Glomerular visceral epithelial cell (primary cell): Measurements from ENCODE around the gene KDM5B.
A peak's percentile ranks its signal among the peaks of the same experiment; 100 is the strongest.
"Not testable (repeated sequence)": the region's sequence is repeated elsewhere in the genome, so short reads cannot be mapped to it uniquely, and the experiment has no call there.

Experiments
- DNase-seq: peaks from one replicate; pipeline ENCODE4 v3.0.0-alpha.2; 2016; ENCODE audit errors: extremely low spot score

The KDM5B gene

DNA sequence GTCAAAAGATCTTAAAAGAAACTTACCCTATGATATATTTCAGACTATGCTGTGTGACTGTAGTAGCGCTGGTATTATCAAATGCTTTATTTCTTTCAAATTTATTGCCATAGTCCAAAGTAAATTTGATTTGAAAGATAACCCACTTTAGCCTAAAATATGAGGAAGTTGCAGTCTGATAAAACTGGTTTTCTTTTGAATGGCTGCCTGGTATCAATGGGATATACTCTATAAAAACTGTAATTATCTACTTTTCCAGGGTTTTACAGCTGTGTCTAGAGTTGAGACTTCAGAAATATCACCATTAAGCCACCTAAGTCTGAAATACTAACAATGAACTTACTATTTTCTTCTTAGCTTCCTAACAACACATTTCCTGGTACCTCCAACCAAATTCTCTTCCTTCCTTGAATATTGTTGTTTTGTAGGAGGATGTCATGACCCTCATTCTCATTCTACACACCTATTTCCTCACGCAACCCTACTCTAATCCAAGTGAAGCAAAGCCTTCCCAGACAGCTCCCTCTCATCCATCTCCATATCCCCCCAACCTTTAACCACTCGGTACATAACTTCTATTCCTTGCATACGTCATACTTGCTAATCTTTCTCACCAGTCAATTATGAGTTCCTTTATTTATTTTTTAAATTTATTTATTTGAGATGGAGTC, 17.0 kb downstream of the KDM5B start:
- DNase-seq: no peak

GRCh38 chr1:202788800-202789199, 19.4 kb downstream of the KDM5B start:
- no peak for DNase-seq

DNA sequence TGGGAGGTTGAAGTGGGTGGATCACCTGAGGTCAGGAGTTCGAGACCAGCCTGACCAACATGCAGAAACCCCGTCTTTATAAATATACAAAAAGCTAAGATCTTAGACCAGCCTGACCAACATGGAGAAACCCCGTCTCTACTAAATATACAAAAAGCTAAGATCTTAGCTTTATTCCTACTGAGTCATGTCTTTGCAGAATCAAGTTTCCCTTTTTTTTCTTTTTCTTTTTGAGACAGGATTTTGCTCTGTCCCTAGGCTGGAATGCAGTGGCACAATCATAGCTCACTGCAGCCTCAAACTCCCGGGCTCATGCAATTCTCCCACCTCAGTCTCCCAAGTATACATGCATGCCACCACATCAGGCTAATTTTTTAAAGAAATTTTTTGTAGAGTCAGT, 21.4 kb downstream of the KDM5B start:
- DNase-seq: no peak

- DNase-seq: no peak
These were observed 27.0 kb downstream of the KDM5B start for GRCh38 chr1:202781180-202781579.

DNA sequence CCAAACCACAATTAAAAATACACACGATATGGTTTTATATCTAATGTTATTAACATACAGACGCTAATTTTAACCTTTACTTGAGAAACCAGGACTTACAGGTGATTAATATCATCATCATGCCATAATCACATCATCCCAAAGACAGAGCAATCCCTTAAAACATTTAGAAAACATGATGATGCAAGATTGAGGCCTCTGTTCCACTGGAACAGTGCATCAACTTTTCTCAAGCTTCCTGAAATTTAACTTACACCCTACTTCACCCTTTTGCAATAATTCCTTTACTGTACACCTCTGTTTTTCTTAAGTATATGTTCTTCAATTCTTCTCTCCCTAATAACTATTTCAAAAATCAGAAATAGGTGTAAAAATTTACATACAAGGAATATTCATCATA, 38.1 kb downstream of the KDM5B start:
- DNase-seq: no peak

DNA sequence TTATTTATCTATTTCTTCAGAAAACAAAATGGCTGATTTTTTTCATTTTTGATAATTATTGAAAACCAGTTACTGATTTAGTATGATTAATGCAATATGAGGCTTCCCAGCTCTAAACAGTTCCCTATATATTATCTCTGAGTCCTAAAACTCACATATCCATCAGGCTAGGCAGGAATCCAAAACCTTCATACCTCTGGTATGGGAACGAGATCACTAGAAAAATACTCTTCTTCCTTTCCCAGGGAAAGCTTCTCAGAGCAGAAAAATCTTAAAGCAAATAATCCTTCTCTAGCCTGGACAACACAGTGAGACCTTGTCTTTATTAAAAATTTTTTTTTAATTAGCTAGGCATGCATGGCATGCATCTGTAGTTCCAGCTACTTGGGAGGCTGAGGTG, 42.5 kb downstream of the KDM5B start:
- DNase-seq: no peak

DNA sequence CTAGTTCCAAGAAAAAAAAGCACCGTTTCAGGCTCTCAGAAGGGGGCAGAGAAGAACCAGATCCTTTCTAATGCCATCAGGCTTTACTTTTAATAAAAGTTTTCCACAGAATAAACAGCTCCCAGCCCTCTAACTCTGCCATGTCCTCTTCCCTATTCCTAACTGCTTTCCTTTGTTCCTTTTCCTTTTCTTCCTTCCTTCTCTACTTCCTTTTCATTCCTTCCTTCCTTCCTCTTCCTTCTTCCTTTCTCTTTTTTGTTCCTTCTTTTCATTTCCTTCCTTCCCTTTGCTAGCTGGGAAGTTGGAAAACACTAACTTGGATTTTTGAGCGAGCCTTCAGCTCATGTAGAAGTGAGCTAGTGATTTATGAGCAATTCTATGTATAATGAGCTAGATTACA, 46.2 kb downstream of the KDM5B start:
- DNase-seq: no peak

DNA sequence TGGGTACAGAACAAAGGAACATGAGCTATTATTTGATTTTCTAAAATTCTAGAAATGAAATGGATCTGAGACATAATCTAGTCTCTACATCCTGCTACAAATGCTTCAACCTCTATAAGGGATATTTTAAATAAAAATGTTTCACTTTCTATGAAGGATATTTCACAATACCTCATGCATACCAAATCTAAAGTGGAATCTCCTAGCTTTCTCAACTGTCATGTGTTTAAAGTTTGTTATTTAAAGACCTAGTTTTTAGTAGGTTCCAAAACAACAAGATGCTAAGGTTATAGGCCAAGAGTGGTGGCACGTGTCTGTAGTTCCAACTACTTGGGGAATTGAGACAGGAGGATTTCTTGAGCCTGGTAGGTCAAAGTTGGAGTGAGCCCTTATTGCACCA, 47.6 kb downstream of the KDM5B start:
- DNase-seq: no peak

DNA sequence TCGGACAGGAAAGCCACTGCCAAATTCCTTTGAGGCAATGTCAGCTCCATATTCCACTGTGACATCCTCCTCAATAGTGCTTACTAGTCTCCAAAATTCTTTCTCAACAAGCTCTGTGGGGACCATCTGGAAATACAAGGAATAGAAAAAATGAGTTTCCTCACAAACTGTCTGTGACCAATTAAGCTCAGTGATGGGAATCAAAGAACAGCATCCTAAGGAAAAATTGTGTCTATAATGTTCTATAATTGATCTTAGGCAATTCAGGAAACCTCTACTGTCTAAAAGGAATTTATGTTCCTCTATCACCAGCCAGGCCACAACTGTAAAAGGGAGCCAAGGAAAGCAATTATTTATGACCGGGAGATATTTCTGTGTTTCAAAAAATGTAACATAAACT, 51.8 kb downstream of the KDM5B start:
- no peak for DNase-seq

GRCh38 chr1:202754293-202754692, 53.9 kb downstream of the KDM5B start:
- no peak for DNase-seq

GRCh38 chr1:202752774-202753173, 55.4 kb downstream of the KDM5B start:
- DNase-seq: no peak

DNA sequence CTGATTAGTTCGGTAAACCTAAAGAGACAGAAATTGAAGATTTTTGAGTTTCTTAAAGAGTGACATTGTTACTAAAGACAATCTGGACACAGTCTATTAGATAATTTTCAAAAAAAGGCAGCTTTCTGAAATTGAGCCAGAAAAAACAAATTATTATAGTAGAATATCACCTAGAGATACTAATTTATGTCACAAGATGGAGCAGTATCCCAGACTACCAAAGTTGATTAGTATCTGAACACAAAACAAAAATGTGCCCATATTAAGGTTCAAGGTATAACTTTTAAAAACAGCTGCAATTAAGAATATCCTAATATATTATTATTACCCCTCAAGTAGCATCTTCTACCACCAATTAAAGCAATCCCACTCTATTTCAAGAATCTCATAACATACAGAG, 57.5 kb downstream of the KDM5B start:
- no peak for DNase-seq

GRCh38 chr1:202750024-202750423, 58.2 kb downstream of the KDM5B start:
- DNase-seq: no peak

- DNase-seq: no peak
These were observed 62.8 kb downstream of the KDM5B start for GRCh38 chr1:202745323-202745888.

DNA sequence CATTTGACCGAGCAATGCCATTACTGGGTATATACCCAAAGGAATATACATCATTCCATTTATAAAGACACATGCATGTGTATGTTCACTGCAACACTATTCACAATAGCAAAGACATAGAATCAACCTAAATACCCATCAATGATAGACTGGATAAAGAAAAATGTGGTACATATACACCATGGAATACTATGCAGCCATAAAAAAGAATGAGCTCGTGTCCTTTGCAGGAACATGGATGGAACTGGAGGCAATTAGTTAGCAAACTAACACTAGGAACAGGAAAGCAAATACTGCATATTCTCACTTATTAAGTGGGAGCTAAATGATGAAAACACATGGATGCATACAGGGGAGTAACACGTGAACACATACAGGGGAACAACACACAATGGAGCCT, 63.5 kb downstream of the KDM5B start:
- not testable (repeated sequence) for DNase-seq

DNA sequence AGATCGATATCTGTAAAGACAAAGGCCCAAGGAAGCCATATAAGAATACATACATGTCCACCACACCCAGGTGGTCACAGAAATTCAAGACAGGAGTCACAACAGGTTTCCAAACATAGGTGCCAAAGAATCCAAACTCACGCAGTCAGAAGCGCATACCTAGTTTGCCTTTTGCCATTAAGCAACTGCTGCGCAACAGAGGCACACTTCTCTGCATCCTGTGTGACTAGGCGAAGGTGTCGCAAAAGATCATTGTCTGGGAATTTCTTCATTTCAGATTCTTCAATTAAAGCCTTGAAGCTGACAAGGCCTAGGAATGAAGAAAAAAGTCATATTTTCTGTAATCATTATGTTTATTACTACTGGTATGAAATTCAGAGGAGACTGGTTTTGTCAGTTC, 65.7 kb downstream of the KDM5B start:
- no peak for DNase-seq

GRCh38 chr1:202733251-202733650, 75.0 kb downstream of the KDM5B start:
- DNase-seq: no peak

- DNase-seq: no peak
These were observed 79.3 kb downstream of the KDM5B start for GRCh38 chr1:202728951-202729350.

DNA sequence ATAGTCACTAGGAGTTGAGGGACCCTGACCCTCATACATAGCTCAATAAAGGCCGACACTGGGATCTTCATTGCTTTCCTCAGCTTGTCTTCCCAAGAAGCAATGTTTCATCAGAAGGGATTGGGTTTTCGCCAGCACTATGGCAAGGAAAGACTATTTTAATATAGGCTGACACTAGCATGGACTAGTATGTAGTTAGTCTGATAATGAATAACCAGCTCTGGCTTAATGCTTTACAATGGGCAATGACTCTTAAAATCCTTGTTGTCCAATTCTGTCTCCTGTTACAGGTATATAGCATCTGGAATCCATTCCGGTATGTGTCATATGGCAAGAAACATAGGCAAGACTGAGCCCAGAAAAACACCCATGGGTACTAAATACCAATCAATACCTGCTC, 82.7 kb downstream of the KDM5B start:
- DNase-seq: peak; percentile 16

- no peak for DNase-seq
These were observed 84.5 kb downstream of the KDM5B start for GRCh38 chr1:202723708-202724107.

GRCh38 chr1:202723046-202723445, 85.2 kb downstream of the KDM5B start:
- not testable (repeated sequence) for DNase-seq

- no peak for DNase-seq
These were observed 91.6 kb downstream of the KDM5B start for GRCh38 chr1:202716654-202717053.

DNA sequence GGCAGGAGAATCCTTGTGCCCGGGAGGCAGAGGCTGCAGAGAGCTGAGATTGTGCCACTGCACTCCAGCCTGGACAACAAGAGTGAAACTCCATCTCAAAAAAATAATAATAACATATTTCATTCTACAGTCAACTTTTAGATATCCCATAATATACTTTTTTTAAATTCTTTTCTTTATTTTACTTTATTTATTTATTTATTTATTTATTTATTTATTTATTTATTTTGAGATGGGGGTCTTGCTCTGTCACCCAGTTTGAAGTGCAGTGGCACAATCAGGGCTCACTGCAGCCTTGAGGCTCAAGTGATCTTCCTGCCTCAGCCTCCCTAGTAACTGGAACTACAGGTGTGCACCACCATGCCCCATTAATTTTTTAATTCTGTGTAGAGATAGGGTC, 94.0 kb downstream of the KDM5B start:
- not testable (repeated sequence) for DNase-seq

- DNase-seq: no peak
These were observed 95.1 kb downstream of the KDM5B start for GRCh38 chr1:202713110-202713509.
